CD8-positive, alpha-beta memory T cell (primary cell): ENCODE results near the gene SYT10. TPM values are rescaled to one million over a fixed set of nuclear protein-coding genes. Genes with fewer than 3 reads are reported as not detected.
A peak's percentile ranks its signal among the peaks of the same experiment; 100 is the strongest.
"Not testable (repeated sequence)": the region's sequence is repeated elsewhere in the genome, so short reads cannot be mapped to it uniquely, and the experiment has no call there.

Source experiments
- CTCF ChIA-PET: fragments of 350-600 bp; sonication (Branson Sonifier 250); formaldehyde crosslinking; loops from one replicate; lab custom pipeline; 2021; ENCODE audit warnings: antibody characterized with exemption; lab: Charles Lee
- POLR2A ChIA-PET: fragments of 350-600 bp; sonication (Branson Sonifier 250); formaldehyde crosslinking; loops from one replicate; lab custom pipeline; 2021; ENCODE audit warnings: antibody characterized with exemption; lab: Charles Lee
- DNase-seq, 5 donors: peaks; one replicate each; pipeline versions ENCODE4 v3.0.0 to v3.0.0-alpha.2; 2020 to 2022; ENCODE audit warnings: mixed read lengths in 1 of 5
- H3K27ac ChIP-seq: one replicate; pipeline ENCODE4 v1.7.0; 2013; ENCODE audit warnings: low read depth, mild to moderate bottlenecking, low read length, moderate library complexity
- H3K27me3 ChIP-seq: 2 replicates; pipeline ENCODE4 v1.7.0; 2013; ENCODE audit warnings: low read length, mild to moderate bottlenecking; ENCODE audit not compliant: insufficient read depth, poor library complexity, severe bottlenecking
- H3K36me3 ChIP-seq: 2 replicates; pipeline ENCODE4 v1.7.0; 2013; ENCODE audit warnings: mild to moderate bottlenecking, low read length, moderate library complexity; ENCODE audit not compliant: insufficient read depth
- H3K4me1 ChIP-seq: 2 replicates; pipeline ENCODE4 v1.7.0; 2013; ENCODE audit warnings: mild to moderate bottlenecking, low read length, moderate library complexity; ENCODE audit not compliant: insufficient read depth
- H3K4me3 ChIP-seq: 2 replicates; pipeline ENCODE4 v1.7.0; 2013; ENCODE audit warnings: mild to moderate bottlenecking, low read length
- H3K9me3 ChIP-seq: 2 replicates; pipeline ENCODE4 v1.7.0; 2013; ENCODE audit warnings: mild to moderate bottlenecking, low read length
- H3K27ac Mint-ChIP-seq, 8 donors: one replicate each; pipeline ENCODE4 v1.8.0; 2020 to 2021; ENCODE audit warnings: mixed read lengths in 8 of 8, mild to moderate bottlenecking in 6 of 8, inconsistent platforms in 3 of 8, moderate library complexity in 3 of 8
- H3K27me3 Mint-ChIP-seq, 2 donors: one replicate each; pipeline ENCODE4 v1.8.0; 2020 to 2021; ENCODE audit warnings: mixed read lengths in 2 of 2, mild to moderate bottlenecking in 1 of 2, moderate library complexity in 1 of 2
- H3K36me3 Mint-ChIP-seq, 3 donors: one replicate each; pipeline ENCODE4 v1.8.0; 2020 to 2021; ENCODE audit warnings: mixed read lengths in 3 of 3, inconsistent platforms in 1 of 3, mild to moderate bottlenecking in 1 of 3
- H3K4me1 Mint-ChIP-seq, 3 donors: one replicate each; pipeline ENCODE4 v1.8.0; 2020 to 2021; ENCODE audit warnings: mixed read lengths in 3 of 3, inconsistent platforms in 1 of 3, mild to moderate bottlenecking in 1 of 3
- H3K4me3 Mint-ChIP-seq, 7 donors: one replicate each; pipeline ENCODE4 v1.8.0; 2020 to 2021; ENCODE audit warnings: mixed read lengths in 7 of 7, mild to moderate bottlenecking in 6 of 7, moderate library complexity in 4 of 7, inconsistent platforms in 2 of 7
- H3K9me3 Mint-ChIP-seq, 5 donors: one replicate each; pipeline ENCODE4 v1.8.0; 2020 to 2022; ENCODE audit warnings: mixed read lengths in 5 of 5, mild to moderate bottlenecking in 3 of 5, moderate library complexity in 2 of 5, inconsistent platforms in 1 of 5
- polyA plus RNA-seq: library from polyadenylated mRNA; unstranded; fragments of 300-500 nt; fragmentation: Illumina TruSeq; gene quantifications from one replicate; pipeline ENCODE4 v1.2.3, GENCODE V29; 2021
- total RNA-seq, 2 experiments: library from RNA; stranded (reverse); gene quantifications; one replicate each; pipeline ENCODE4 v1.2.3, GENCODE V29; 2021

Gene SYT10
- total and polyA plus RNA-seq, 3 experiments from 2014 or later, result not detected

- H3K4me3 Mint-ChIP-seq, result no peak overlapping the region
- H3K36me3 ChIP-seq, result no peaks in the 10 kb centered on the region
- no peaks in the 10 kb centered on the region for H3K4me1 ChIP-seq
- no peak for DNase-seq
- no peak overlapping the region for H3K27ac Mint-ChIP-seq
- H3K4me1 Mint-ChIP-seq, result no peaks in the 10 kb centered on the region
- H3K4me3 ChIP-seq, result no peak overlapping the region
- peaks cover 0 to 4% (median 0%) of the 10 kb centered on the region in 5 donors for H3K9me3 Mint-ChIP-seq
- ChIA-PET CTCF (no interaction called here), POLR2A (no interaction called here)
- no peak overlapping the region for H3K27ac ChIP-seq
- no peaks in the 10 kb centered on the region for H3K27me3 Mint-ChIP-seq
- no peaks in the 10 kb centered on the region for H3K36me3 Mint-ChIP-seq
- H3K27me3 ChIP-seq, result no peaks in the 10 kb centered on the region
- H3K9me3 ChIP-seq, result no peaks in the 10 kb centered on the region
These were observed 15.9 kb downstream of the SYT10 start for GRCh38 chr12:33423706-33424105.

GRCh38 chr12:33412410-33412809 lies 27.2 kb downstream of the SYT10 start:
- CTCF ChIA-PET, H3K36me3 Mint-ChIP-seq, H3K27ac Mint-ChIP-seq, H3K9me3 Mint-ChIP-seq, H3K36me3 ChIP-seq, H3K4me1 Mint-ChIP-seq, DNase-seq, H3K4me3 Mint-ChIP-seq, H3K27me3 ChIP-seq, H3K27me3 Mint-ChIP-seq, H3K9me3 ChIP-seq, POLR2A ChIA-PET, H3K4me1 ChIP-seq, H3K27ac ChIP-seq, H3K4me3 ChIP-seq: not testable (repeated sequence)

GRCh38 chr12:33383503-33383902 lies 56.1 kb downstream of the SYT10 start:
- Histone ChIP-seq H3K4me1 (no peaks in the 10 kb centered on the region), H3K27ac (no peak overlapping the region), H3K27me3 (no peaks in the 10 kb centered on the region), H3K4me3 (no peak overlapping the region), H3K9me3 (no peaks in the 10 kb centered on the region), H3K36me3 (no peaks in the 10 kb centered on the region)
- no peak overlapping the region for H3K4me3 Mint-ChIP-seq
- no peaks in the 10 kb centered on the region for H3K27me3 Mint-ChIP-seq
- no peaks in the 10 kb centered on the region for H3K36me3 Mint-ChIP-seq
- H3K4me1 Mint-ChIP-seq, result no peaks in the 10 kb centered on the region
- CTCF ChIA-PET, result no interaction called here
- POLR2A ChIA-PET, result no interaction called here
- no peak for DNase-seq
- no peak overlapping the region for H3K27ac Mint-ChIP-seq
- H3K9me3 Mint-ChIP-seq, result peaks cover 0 to 3% (median 2%) of the 10 kb centered on the region in 5 donors

DNA sequence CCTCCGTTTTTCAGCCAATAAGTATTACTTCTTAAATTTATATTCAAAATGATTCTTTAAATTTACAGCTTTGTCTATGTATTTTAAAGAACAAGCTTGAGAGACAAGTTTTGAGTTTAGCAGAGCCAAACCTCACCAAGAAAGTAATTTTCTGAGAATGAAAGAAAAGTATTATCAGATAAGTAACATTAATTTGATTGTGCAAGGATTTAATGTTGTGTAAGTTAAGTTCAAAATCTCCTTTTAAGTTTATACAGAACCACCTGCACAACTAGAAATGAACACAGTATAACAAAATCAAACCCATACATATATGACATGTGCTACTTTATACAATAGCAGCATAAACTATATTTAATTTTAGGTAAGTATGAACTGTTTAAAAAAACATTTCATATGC lies 63.5 kb downstream of the SYT10 start:
- Histone ChIP-seq H3K4me1 (no peaks in the 10 kb centered on the region), H3K27ac (no peak overlapping the region), H3K4me3 (no peak overlapping the region), H3K27me3 (no peaks in the 10 kb centered on the region), H3K36me3 (no peaks in the 10 kb centered on the region), H3K9me3 (no peaks in the 10 kb centered on the region)
- DNase-seq, result no peak
- H3K36me3 Mint-ChIP-seq, result no peaks in the 10 kb centered on the region
- H3K27ac Mint-ChIP-seq, result no peak overlapping the region
- ChIA-PET CTCF (no interaction called here), POLR2A (no interaction called here)
- peaks cover 0 to 6% (median 0%) of the 10 kb centered on the region in 5 donors for H3K9me3 Mint-ChIP-seq
- H3K27me3 Mint-ChIP-seq, result no peaks in the 10 kb centered on the region
- H3K4me1 Mint-ChIP-seq, result no peaks in the 10 kb centered on the region
- H3K4me3 Mint-ChIP-seq, result no peak overlapping the region

DNA sequence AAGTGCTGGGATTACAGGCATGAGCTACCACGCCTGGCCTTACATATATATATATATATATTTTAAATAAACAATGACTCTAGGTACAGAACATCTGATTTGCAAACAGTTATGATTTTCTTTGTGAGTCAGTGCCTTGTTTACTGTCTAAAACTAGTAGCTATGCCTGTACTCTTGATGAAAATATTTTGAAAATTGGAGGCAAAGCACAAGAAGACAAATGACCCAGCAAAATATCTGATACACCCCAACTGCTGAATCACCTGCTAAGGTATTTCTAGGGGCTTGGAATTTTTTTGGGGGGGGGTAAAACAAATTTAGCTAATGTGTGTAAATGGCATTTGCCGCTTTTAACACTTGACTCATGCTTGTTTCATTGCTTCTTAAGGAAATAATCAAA lies 69.3 kb downstream of the SYT10 start:
- H3K4me3 ChIP-seq, result no peak overlapping the region
- no peaks in the 10 kb centered on the region for H3K9me3 ChIP-seq
- DNase-seq, result no peak
- Mint-ChIP-seq H3K4me3 (no peak overlapping the region), H3K9me3 (peaks cover 0 to 8% (median 0%) of the 10 kb centered on the region in 5 donors), H3K36me3 (no peaks in the 10 kb centered on the region), H3K4me1 (no peaks in the 10 kb centered on the region), H3K27me3 (no peaks in the 10 kb centered on the region), H3K27ac (no peak overlapping the region)
- CTCF ChIA-PET, result no interaction called here
- no peak overlapping the region for H3K27ac ChIP-seq
- H3K36me3 ChIP-seq, result no peaks in the 10 kb centered on the region
- no peaks in the 10 kb centered on the region for H3K4me1 ChIP-seq
- H3K27me3 ChIP-seq, result no peaks in the 10 kb centered on the region
- POLR2A ChIA-PET, result no interaction called here

GRCh38 chr12:33357181-33357580 lies 82.4 kb downstream of the SYT10 start:
- Mint-ChIP-seq H3K9me3 (peaks cover 0 to 8% (median 1%) of the 10 kb centered on the region in 5 donors), H3K4me1 (no peaks in the 10 kb centered on the region), H3K27me3 (no peaks in the 10 kb centered on the region), H3K27ac (no peak overlapping the region), H3K36me3 (no peaks in the 10 kb centered on the region), H3K4me3 (no peak overlapping the region)
- DNase-seq, result no peak
- Histone ChIP-seq H3K27ac (no peak overlapping the region), H3K9me3 (no peaks in the 10 kb centered on the region), H3K36me3 (no peaks in the 10 kb centered on the region), H3K4me1 (no peaks in the 10 kb centered on the region), H3K27me3 (no peaks in the 10 kb centered on the region), H3K4me3 (no peak overlapping the region)
- ChIA-PET POLR2A (no interaction called here), CTCF (no interaction called here)

- POLR2A ChIA-PET, result no interaction called here
- H3K27me3 Mint-ChIP-seq, result no peaks in the 10 kb centered on the region
- no peak for DNase-seq
- no peaks in the 10 kb centered on the region for H3K36me3 ChIP-seq
- no peaks in the 10 kb centered on the region for H3K9me3 ChIP-seq
- no peak overlapping the region for H3K4me3 Mint-ChIP-seq
- H3K9me3 Mint-ChIP-seq, result peaks cover 2 to 11% (median 4%) of the 10 kb centered on the region in 5 donors
- no peaks in the 10 kb centered on the region for H3K4me1 Mint-ChIP-seq
- CTCF ChIA-PET, result no interaction called here
- H3K4me3 ChIP-seq, result no peak overlapping the region
- no peaks in the 10 kb centered on the region for H3K36me3 Mint-ChIP-seq
- no peaks in the 10 kb centered on the region for H3K27me3 ChIP-seq
- no peak overlapping the region for H3K27ac Mint-ChIP-seq
- no peaks in the 10 kb centered on the region for H3K4me1 ChIP-seq
- H3K27ac ChIP-seq, result no peak overlapping the region
These were observed 89.8 kb downstream of the SYT10 start for GRCh38 chr12:33349791-33350190.

DNA sequence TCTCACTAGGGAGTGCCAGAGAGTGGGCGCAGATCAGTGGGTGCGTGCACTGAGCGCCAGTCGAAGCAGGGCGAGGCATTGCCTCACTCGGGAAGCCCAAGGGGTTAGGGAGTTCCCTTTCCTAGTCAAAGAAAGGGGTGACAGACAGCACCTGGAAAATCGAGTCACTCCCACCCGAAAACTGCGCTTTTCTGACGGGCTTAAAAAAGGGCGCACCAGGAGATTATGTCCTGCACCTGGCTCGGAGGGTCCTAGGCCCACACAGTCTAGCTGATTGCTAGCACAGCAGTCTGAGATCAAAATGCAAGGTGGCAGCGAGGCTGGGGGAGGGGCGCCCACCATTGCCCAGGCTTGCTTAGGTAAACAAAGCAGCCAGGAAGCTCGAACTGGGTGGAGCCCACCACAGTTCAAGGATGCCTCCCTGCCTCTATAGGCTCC lies 107.6 kb downstream of the SYT10 start:
- H3K27me3 ChIP-seq, H3K4me3 ChIP-seq, H3K4me1 ChIP-seq, H3K4me3 Mint-ChIP-seq, POLR2A ChIA-PET, CTCF ChIA-PET, H3K27ac Mint-ChIP-seq, H3K27me3 Mint-ChIP-seq, H3K4me1 Mint-ChIP-seq, H3K36me3 Mint-ChIP-seq, DNase-seq, H3K27ac ChIP-seq, H3K9me3 Mint-ChIP-seq, H3K9me3 ChIP-seq, H3K36me3 ChIP-seq: not testable (repeated sequence)

- H3K9me3 Mint-ChIP-seq, result peaks cover 0 to 7% (median 2%) of the 10 kb centered on the region in 5 donors
- Histone ChIP-seq H3K4me3 (no peak overlapping the region), H3K27me3 (no peaks in the 10 kb centered on the region), H3K27ac (no peak overlapping the region), H3K9me3 (no peaks in the 10 kb centered on the region), H3K4me1 (no peaks in the 10 kb centered on the region), H3K36me3 (no peaks in the 10 kb centered on the region)
- CTCF ChIA-PET, result no interaction called here
- peak overlapping the region in 1 of 8 donors; percentile 8 for H3K27ac Mint-ChIP-seq
- POLR2A ChIA-PET, result no interaction called here
- no peak for DNase-seq
- no peaks in the 10 kb centered on the region for H3K27me3 Mint-ChIP-seq
- H3K36me3 Mint-ChIP-seq, result no peaks in the 10 kb centered on the region
- H3K4me3 Mint-ChIP-seq, result no peak overlapping the region
- no peaks in the 10 kb centered on the region for H3K4me1 Mint-ChIP-seq
These were observed 108.7 kb downstream of the SYT10 start for GRCh38 chr12:33330940-33331339.
